ENCODE measurements around the gene EFCAB5.
"Not testable (repeated sequence)": the region's sequence is repeated elsewhere in the genome, so short reads cannot be mapped to it uniquely, and the experiment has no call there.

- not testable (repeated sequence) for TF ChIP-seq EZH2, CTCF, EZH2phosphoT487 (IDR thresholded peaks at IDR 0.05)
These were observed 16.1 kb downstream of the EFCAB5 start for GRCh38 chr17:29957488-29957887.
